Stimulated activated CD4-positive, alpha-beta T cell treated with anti-CD3 and anti-CD28 coated beads, TNF-alpha, amount 100 ng/mL, for 1 hour (primary cell): ENCODE measurements around the gene JMJD1C.
"Not testable (repeated sequence)": the region's sequence is repeated elsewhere in the genome, so short reads cannot be mapped to it uniquely, and the experiment has no call there.

Source experiments
- DNase-seq, 3 donors: peaks; one replicate each; pipeline ENCODE4 v3.0.0-alpha.2; 2020; ENCODE audit warnings: low read depth in 3 of 3, low spot score in 1 of 3

Gene JMJD1C

GRCh38 chr10:63260860-63261251 lies 204.9 kb downstream of the JMJD1C start:
- DNase-seq = no peak

GRCh38 chr10:63260103-63260859 lies 205.5 kb downstream of the JMJD1C start:
- no peak for DNase-seq

- DNase-seq = no peak
Observed at GRCh38 chr10:63258920-63259678, 206.7 kb downstream of the JMJD1C start.

GRCh38 chr10:63257778-63258177 lies 208.0 kb downstream of the JMJD1C start:
- DNase-seq = no peak

GRCh38 chr10:63256009-63256773 lies 209.6 kb downstream of the JMJD1C start:
- DNase-seq = no peak

GRCh38 chr10:63255316-63255715 lies 210.5 kb downstream of the JMJD1C start:
- DNase-seq = no peak

- DNase-seq = no peak
Observed at GRCh38 chr10:63253040-63253439, 212.7 kb downstream of the JMJD1C start.

- no peak for DNase-seq
Observed at GRCh38 chr10:63252095-63252762, 213.5 kb downstream of the JMJD1C start.

- DNase-seq = no peak
Observed at GRCh38 chr10:63250032-63250431, 215.7 kb downstream of the JMJD1C start.

- no peak for DNase-seq
Observed at GRCh38 chr10:63247771-63248170, 218.0 kb downstream of the JMJD1C start.

GRCh38 chr10:63246356-63246755 lies 219.4 kb downstream of the JMJD1C start:
- DNase-seq = no peak

- no peak for DNase-seq
Observed at GRCh38 chr10:63241841-63242281, 223.9 kb downstream of the JMJD1C start.

- DNase-seq = no peak
Observed at GRCh38 chr10:63240807-63241206, 225.0 kb downstream of the JMJD1C start.

- no peak for DNase-seq
Observed at GRCh38 chr10:63238501-63238900, 227.3 kb downstream of the JMJD1C start.

- DNase-seq = no peak
Observed at GRCh38 chr10:63237396-63237795, 228.4 kb downstream of the JMJD1C start.

- no peak for DNase-seq
Observed at GRCh38 chr10:63236113-63236935, 229.5 kb downstream of the JMJD1C start.

- DNase-seq = not testable (repeated sequence)
Observed at GRCh38 chr10:63235136-63235535, 230.6 kb downstream of the JMJD1C start.

- no peak for DNase-seq
Observed at GRCh38 chr10:63229161-63229560, 236.6 kb downstream of the JMJD1C start.

- no peak for DNase-seq
Observed at GRCh38 chr10:63228237-63228636, 237.5 kb downstream of the JMJD1C start.

- no peak for DNase-seq
Observed at GRCh38 chr10:63227207-63227895, 238.4 kb downstream of the JMJD1C start.
